C4-2B (cell line): ENCODE measurements around the gene UCHL1.

Source experiments
- ZFX ChIP-seq: fragments of 450-650 bp; IDR thresholded peaks from 2 replicates; pipeline ENCODE4 v1.6.1; 2017
- TF ChIP-seq, protein P1 (sequence below): fragments of 450-650 bp; conservative IDR thresholded peaks from 2 replicates; pipeline ENCODE4 v1.5.1; 2017; ENCODE audit warnings: mild to moderate bottlenecking

DNA sequence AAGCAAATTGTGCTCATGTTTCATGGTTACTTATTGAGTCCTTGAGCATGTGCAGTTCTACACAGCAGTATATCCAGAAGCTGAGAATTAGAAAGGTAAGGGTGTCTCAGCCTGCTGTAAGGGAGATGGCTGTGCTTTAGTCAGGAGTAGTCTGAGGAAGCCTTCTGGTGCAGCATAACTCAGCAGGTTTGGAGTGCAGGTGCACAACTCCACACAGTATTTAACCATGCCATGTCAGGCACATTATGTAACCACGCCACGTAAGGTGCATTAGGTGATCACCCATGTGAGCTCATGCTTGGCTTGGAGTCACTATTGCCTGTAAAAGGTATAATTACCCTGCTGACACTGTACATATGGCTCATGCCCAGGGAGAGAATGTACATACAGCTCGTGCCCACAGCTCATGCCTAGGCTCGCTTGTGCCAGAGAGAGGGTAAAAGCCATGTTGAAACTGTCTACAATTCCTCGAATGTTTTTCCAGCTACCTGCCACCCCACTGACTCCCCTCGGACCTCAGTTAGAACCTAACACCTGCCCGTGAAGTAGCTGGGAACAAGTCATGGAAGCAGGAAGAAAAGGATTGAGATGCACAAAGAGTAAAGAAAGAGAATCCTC is 37.8 kb downstream of the UCHL1 start:
- TF ChIP-seq, protein P1, sequence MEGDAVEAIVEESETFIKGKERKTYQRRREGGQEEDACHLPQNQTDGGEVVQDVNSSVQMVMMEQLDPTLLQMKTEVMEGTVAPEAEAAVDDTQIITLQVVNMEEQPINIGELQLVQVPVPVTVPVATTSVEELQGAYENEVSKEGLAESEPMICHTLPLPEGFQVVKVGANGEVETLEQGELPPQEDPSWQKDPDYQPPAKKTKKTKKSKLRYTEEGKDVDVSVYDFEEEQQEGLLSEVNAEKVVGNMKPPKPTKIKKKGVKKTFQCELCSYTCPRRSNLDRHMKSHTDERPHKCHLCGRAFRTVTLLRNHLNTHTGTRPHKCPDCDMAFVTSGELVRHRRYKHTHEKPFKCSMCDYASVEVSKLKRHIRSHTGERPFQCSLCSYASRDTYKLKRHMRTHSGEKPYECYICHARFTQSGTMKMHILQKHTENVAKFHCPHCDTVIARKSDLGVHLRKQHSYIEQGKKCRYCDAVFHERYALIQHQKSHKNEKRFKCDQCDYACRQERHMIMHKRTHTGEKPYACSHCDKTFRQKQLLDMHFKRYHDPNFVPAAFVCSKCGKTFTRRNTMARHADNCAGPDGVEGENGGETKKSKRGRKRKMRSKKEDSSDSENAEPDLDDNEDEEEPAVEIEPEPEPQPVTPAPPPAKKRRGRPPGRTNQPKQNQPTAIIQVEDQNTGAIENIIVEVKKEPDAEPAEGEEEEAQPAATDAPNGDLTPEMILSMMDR, result no peak
- TF ChIP-seq ZFX, result no peak
